Endothelial cell of umbilical vein (primary cell): Measurements from ENCODE around the gene LRRIQ1. TPM values are rescaled to one million over a fixed set of nuclear protein-coding genes. Genes with fewer than 3 reads are reported as not detected.
A peak's percentile ranks its signal among the peaks of the same experiment; 100 is the strongest.

Experiments used
- BruUV-seq: library from RNA; stranded (reverse); fragments of 400-500 nt; replicated peaks from 2 replicates; lab custom pipeline; 2021; lab: Mats Ljungman, UMichigan
- CTCF ChIA-PET: fragments of 300-600, 350-600 bp; sonication (Branson Sonifier 250); formaldehyde crosslinking; loops from one replicate; lab custom pipeline; 2021; ENCODE audit warnings: antibody characterized with exemption, inconsistent platforms; lab: Charles Lee
- POLR2A ChIA-PET: fragments of 300-600, 350-600 bp; sonication (Branson Sonifier 250); formaldehyde crosslinking; loops from one replicate; lab custom pipeline; 2021; ENCODE audit warnings: antibody characterized with exemption, inconsistent platforms; lab: Charles Lee
- DNase-seq: peaks from one replicate; pipeline ENCODE4 v3.0.0-alpha.2; 2011; ENCODE audit warnings: low read depth, low spot score
- FAIRE-seq: peaks from 2 replicates; lab custom pipeline; 2011; peaks lifted over from hg19 to GRCh38; lab: Jason Lieb, UNC
- H2AFZ ChIP-seq: 2 replicates; pipeline ENCODE4 v1.6.0; 2012; ENCODE audit warnings: low read depth, low read length, control low read depth, inconsistent platforms
- H3K27ac ChIP-seq: 2 replicates; pipeline ENCODE4 v1.5.1; 2011; ENCODE audit warnings: low read depth, mild to moderate bottlenecking, control low read depth, low read length, moderate library complexity; ENCODE audit not compliant: insufficient read depth
- H3K27me3 ChIP-seq, 2 experiments: 2 replicates each; pipeline versions ENCODE4 v1.6.0 to v1.6.1; 2011; ENCODE audit warnings: low read length in 2 of 2, mixed read lengths in 1 of 2; ENCODE audit not compliant: control insufficient read depth in 2 of 2, insufficient read depth in 2 of 2
- H3K36me3 ChIP-seq, 2 experiments: 2 replicates in 1 of 2; 3 replicates in 1 of 2; pipeline ENCODE4 v1.5.1; 2011; ENCODE audit warnings: low read length in 2 of 2, mild to moderate bottlenecking in 1 of 2, moderate library complexity in 1 of 2; ENCODE audit not compliant: control insufficient read depth in 2 of 2, insufficient read depth in 2 of 2; ENCODE audit errors: extremely low read depth in 1 of 2
- H3K4me1 ChIP-seq: 3 replicates; pipeline ENCODE4 v1.5.1; 2011; ENCODE audit warnings: mild to moderate bottlenecking, low read length; ENCODE audit not compliant: control insufficient read depth, insufficient read depth; ENCODE audit errors: extremely low read depth
- H3K4me2 ChIP-seq: 2 replicates; pipeline ENCODE4 v1.6.1; 2011; ENCODE audit warnings: low read length, control low read depth, mixed read lengths; ENCODE audit not compliant: insufficient read depth
- H3K4me3 ChIP-seq, 3 experiments: fragments of 200-600 bp in 1 of 3; sonication (generic), shearing (Covaris generic) in 1 of 3; replicated peaks in 1 of 3; 2 replicates each; pipeline ENCODE4 v1.5.1; 2011 to 2016; ENCODE audit warnings: control low read depth in 3 of 3, low read length in 3 of 3, mild to moderate bottlenecking in 2 of 3, inconsistent platforms in 1 of 3, low read depth in 1 of 3, moderate library complexity in 1 of 3; ENCODE audit not compliant: insufficient read depth in 1 of 3
- H3K79me2 ChIP-seq: 2 replicates; pipeline ENCODE4 v1.6.0; 2012; ENCODE audit warnings: low read length, inconsistent platforms; ENCODE audit not compliant: control insufficient read depth, insufficient read depth
- H3K9ac ChIP-seq: replicated peaks from 2 replicates; pipeline ENCODE3; 2011; ENCODE audit warnings: low read length, control low read depth; ENCODE audit not compliant: insufficient read depth; ENCODE audit errors: extremely low read depth
- H3K9me1 ChIP-seq: replicated peaks from 3 replicates; pipeline ENCODE4 v1.6.0; 2011; ENCODE audit warnings: mild to moderate bottlenecking, low read length; ENCODE audit not compliant: control insufficient read depth, insufficient read depth; ENCODE audit errors: extremely low read depth
- H3K9me3 ChIP-seq: replicated peaks from 2 replicates; pipeline ENCODE4 v1.5.1; 2012; ENCODE audit warnings: low read length, inconsistent platforms; ENCODE audit not compliant: control insufficient read depth, insufficient read depth
- H4K20me1 ChIP-seq: replicated peaks from 2 replicates; pipeline ENCODE3; 2011; ENCODE audit warnings: mild to moderate bottlenecking, low read length; ENCODE audit not compliant: control insufficient read depth, insufficient read depth; ENCODE audit errors: extremely low read depth
- CTCF ChIP-seq, 2 donors: IDR thresholded peaks; 1 replicate in 1 of 2; 2 replicates in 1 of 2; pipeline ENCODE4 v1.5.1; 2011; ENCODE audit warnings: low read length in 2 of 2, mild to moderate bottlenecking in 2 of 2, moderate library complexity in 2 of 2, control low read depth in 1 of 2, inconsistent platforms in 1 of 2, low read depth in 1 of 2; ENCODE audit not compliant: insufficient read depth in 1 of 2; ENCODE audit errors: extremely low read depth in 1 of 2
- EZH2 ChIP-seq: IDR thresholded peaks from 2 replicates; pipeline ENCODE4 v1.6.1; 2012; ENCODE audit warnings: borderline replicate concordance, low read depth, mild to moderate bottlenecking, moderate library complexity, low read length, inconsistent platforms; ENCODE audit not compliant: severe bottlenecking
- GATA2 ChIP-seq: IDR thresholded peaks from 2 replicates; pipeline ENCODE4 v1.7.0; 2011; ENCODE audit warnings: low read depth, mild to moderate bottlenecking, moderate library complexity, mixed read lengths, low read length; ENCODE audit not compliant: insufficient read length, insufficient read depth
- JUN ChIP-seq: IDR thresholded peaks from 2 replicates; pipeline ENCODE4 v1.6.1; 2011; ENCODE audit warnings: borderline replicate concordance, low read depth; ENCODE audit not compliant: insufficient read length, insufficient read depth
- MAX ChIP-seq: IDR thresholded peaks from 2 replicates; pipeline ENCODE4 v1.6.1; 2011; ENCODE audit not compliant: insufficient read depth, insufficient read length
- MYC ChIP-seq: IDR thresholded peaks from one replicate; pipeline ENCODE4 v1.6.1; 2011; ENCODE audit warnings: mild to moderate bottlenecking, low read depth, low read length
- POLR2A ChIP-seq: IDR thresholded peaks from 2 replicates; pipeline ENCODE4 v1.6.1; 2012; ENCODE audit warnings: low read depth, mild to moderate bottlenecking, control low read depth, low read length
- POLR2AphosphoS5 ChIP-seq: IDR thresholded peaks from 2 replicates; pipeline ENCODE4 v1.6.1; 2012; ENCODE audit warnings: low read depth, mild to moderate bottlenecking, control low read depth, low read length, moderate library complexity; ENCODE audit not compliant: insufficient read depth
- dilution Hi-C: fragments of 300-500 bp; cut with MboI; formaldehyde crosslinking; loops from one replicate; pipeline ENCODE4 v1.15.0; 2019; ENCODE audit warnings: low sequenced_read_pairs; ENCODE audit not compliant: extremely low pct_ligation_motif_present
- intact Hi-C: fragments of 100-400 bp; cut with micrococcal nuclease; formaldehyde crosslinking; loops from one replicate; pipeline ENCODE4 v1.10.0; 2022
- polyA plus RNA-seq, 4 experiments: library from polyadenylated mRNA; depleted of rRNA in 3 of 4; stranded (reverse) in 3 of 4; unstranded in 1 of 4; fragments of >200 nt; gene quantifications; 2 replicates each; pipeline versions ENCODE4 v1.2.1 to v1.2.3, GENCODE V29; 2011 to 2012; ENCODE audit warnings: missing spikeins in 1 of 4
- total RNA-seq: library from RNA; stranded (reverse); gene quantifications from 2 replicates; pipeline ENCODE4 v1.2.3, GENCODE V29; 2021

LRRIQ1 gene
- total and polyA plus RNA-seq, 2 donors (not counting 3 experiments of a cell fraction or from before 2014, with no cell fraction given): 0.08 to 0.20 TPM

DNA sequence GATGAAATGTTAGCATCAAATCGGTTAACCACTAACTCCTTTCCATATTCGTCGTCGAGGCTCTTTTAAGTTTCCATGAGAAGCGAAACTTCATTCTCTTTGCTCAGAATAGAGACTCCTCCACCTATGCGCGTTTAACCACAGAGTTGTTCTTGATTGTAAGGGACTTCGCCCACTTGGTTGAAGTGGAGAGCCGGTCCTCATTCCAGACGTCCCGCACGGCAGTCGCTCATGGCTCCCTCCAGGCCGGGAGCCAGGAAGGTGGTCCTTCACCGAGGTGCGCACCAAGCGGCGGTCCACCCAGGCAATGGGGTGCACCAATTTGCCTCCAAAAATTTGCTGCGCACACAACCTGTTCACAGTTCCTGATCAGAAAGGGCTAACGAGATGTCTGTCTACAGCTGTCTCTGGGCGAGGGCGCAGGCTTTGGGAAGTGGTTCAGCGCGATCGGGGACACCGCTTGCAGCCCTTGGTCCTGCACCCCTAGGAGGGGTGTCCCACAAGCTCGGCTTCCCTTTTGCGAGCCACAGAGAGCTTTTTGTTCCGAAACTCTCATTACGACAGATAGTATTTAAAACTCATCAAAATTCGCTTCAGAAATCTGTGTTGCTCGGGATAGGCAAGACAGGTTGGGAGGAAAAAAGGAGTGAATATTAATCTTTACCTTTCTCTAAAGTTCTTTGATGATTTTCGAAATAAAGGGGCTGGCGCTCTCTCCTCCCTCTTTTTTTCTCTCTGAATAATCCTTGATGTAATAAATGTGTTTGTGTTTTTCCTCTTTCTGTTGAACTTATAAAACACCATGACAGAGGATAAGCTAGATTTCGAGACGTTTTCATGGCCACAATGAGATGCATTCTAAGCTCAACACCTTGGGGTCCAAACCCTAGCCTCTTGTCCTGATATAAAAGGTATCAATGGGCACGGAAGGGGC lies 237.5 kb downstream of the LRRIQ1 start:
- BruUV-seq: no TSS peak
- Histone ChIP-seq H3K9me3 (no peaks in the 10 kb centered on the region), H3K4me3 (peak overlapping the region; percentile 20 to 39 (median 24)), H3K4me2 (peak overlapping the region; percentile 65), H4K20me1 (no peaks in the 10 kb centered on the region), H3K9me1 (no peaks in the 10 kb centered on the region), H3K9ac (no peak overlapping the region), H3K79me2 (no peaks in the 10 kb centered on the region), H3K27me3 (peaks cover 25 to 45% of the 10 kb centered on the region in 2 experiments), H3K4me1 (peaks cover 9% of the 10 kb centered on the region), H3K36me3 (no peaks in the 10 kb centered on the region), H2AFZ (peak overlapping the region; percentile 88), H3K27ac (no peak overlapping the region)
- CTCF ChIA-PET: interaction anchor here (1.0 kb wide), 1 partner anchor 175 kb away, joined by 3 read pairs; no protein-coding TSS in a partner anchor
- dilution Hi-C loops: no loop called here
- intact Hi-C loops: no loop called here
- peak; percentile 72 for FAIRE-seq
- peak; percentile 31 for DNase-seq
- POLR2A ChIA-PET: no interaction called here
- no peak for TF ChIP-seq CTCF (IDR thresholded peaks at IDR 0.05; ENCODE audit: extremely low read depth in 1 of 2, insufficient read depth in 1 of 2, low read depth in 1 of 2, low read length in 2 of 2)
- no peak for TF ChIP-seq POLR2A
- TF ChIP-seq POLR2AphosphoS5: no peak
- TF ChIP-seq JUN: no peak
- TF ChIP-seq EZH2: peak; percentile 51
- TF ChIP-seq MAX: no peak
- no peak for TF ChIP-seq MYC
- TF ChIP-seq GATA2: no peak
